Activated CD4-positive, alpha-beta T cell treated with anti-CD3 and anti-CD28 coated beads, Interleukin-2, amount 50 U/mL, for 4 hours (primary cell): ENCODE data around the gene ECI2.

Source experiments
- DNase-seq, 2 experiments: peaks; one replicate each; pipeline ENCODE4 v3.0.0-alpha.2; 2020

Gene ECI2

GRCh38 chr6:4134841-4135664 lies at the start of gene ECI2:
Gene ECI2, minus strand, starts transcription at chr6:4135575. Its CDS starts 15 bp downstream, at chr6:4135560.
- DNase-seq: peak; percentile 27 to 28

GRCh38 chr6:4180652-4181255 lies 45.4 kb upstream of the ECI2 start:
- DNase-seq: no peak

- DNase-seq: no peak
Observed at GRCh38 chr6:4179960-4180651, 44.7 kb upstream of the ECI2 start.

- DNase-seq: no peak
Observed at GRCh38 chr6:4178737-4179333, 43.5 kb upstream of the ECI2 start.

- no peak for DNase-seq
Observed at GRCh38 chr6:4176907-4177306, 41.5 kb upstream of the ECI2 start.

GRCh38 chr6:4174042-4174441 lies 38.7 kb upstream of the ECI2 start:
- DNase-seq: no peak

- no peak for DNase-seq
Observed at GRCh38 chr6:4172368-4172767, 37.0 kb upstream of the ECI2 start.

GRCh38 chr6:4170297-4170696 lies 34.9 kb upstream of the ECI2 start:
- no peak for DNase-seq

- no peak for DNase-seq
Observed at GRCh38 chr6:4169028-4169789, 33.8 kb upstream of the ECI2 start.

- DNase-seq: no peak
Observed at GRCh38 chr6:4167833-4168232, 32.5 kb upstream of the ECI2 start.

GRCh38 chr6:4167123-4167522 lies 31.7 kb upstream of the ECI2 start:
- DNase-seq: no peak

GRCh38 chr6:4164456-4164855 lies 29.1 kb upstream of the ECI2 start:
- no peak for DNase-seq

GRCh38 chr6:4164117-4164442 lies 28.7 kb upstream of the ECI2 start:
- no peak for DNase-seq

GRCh38 chr6:4163408-4164116 lies 28.2 kb upstream of the ECI2 start:
- no peak for DNase-seq

GRCh38 chr6:4162370-4162769 lies 27.0 kb upstream of the ECI2 start:
- DNase-seq: no peak

- no peak for DNase-seq
Observed at GRCh38 chr6:4159491-4159890, 24.1 kb upstream of the ECI2 start.

GRCh38 chr6:4157506-4157905 lies 22.1 kb upstream of the ECI2 start:
- DNase-seq: no peak

GRCh38 chr6:4155848-4156466 lies 20.6 kb upstream of the ECI2 start:
- peak; percentile 73 to 74 for DNase-seq

- DNase-seq: no peak
Observed at GRCh38 chr6:4153514-4153985, 18.2 kb upstream of the ECI2 start.

- no peak for DNase-seq
Observed at GRCh38 chr6:4145083-4145482, 9.7 kb upstream of the ECI2 start.

- DNase-seq: no peak
Observed at GRCh38 chr6:4139272-4139671, 3.9 kb upstream of the ECI2 start.

- no peak for DNase-seq
Observed at GRCh38 chr6:4138186-4138585, 2.8 kb upstream of the ECI2 start.
